ENCODE results near the gene SLC38A10.

The SLC38A10 gene

DNA sequence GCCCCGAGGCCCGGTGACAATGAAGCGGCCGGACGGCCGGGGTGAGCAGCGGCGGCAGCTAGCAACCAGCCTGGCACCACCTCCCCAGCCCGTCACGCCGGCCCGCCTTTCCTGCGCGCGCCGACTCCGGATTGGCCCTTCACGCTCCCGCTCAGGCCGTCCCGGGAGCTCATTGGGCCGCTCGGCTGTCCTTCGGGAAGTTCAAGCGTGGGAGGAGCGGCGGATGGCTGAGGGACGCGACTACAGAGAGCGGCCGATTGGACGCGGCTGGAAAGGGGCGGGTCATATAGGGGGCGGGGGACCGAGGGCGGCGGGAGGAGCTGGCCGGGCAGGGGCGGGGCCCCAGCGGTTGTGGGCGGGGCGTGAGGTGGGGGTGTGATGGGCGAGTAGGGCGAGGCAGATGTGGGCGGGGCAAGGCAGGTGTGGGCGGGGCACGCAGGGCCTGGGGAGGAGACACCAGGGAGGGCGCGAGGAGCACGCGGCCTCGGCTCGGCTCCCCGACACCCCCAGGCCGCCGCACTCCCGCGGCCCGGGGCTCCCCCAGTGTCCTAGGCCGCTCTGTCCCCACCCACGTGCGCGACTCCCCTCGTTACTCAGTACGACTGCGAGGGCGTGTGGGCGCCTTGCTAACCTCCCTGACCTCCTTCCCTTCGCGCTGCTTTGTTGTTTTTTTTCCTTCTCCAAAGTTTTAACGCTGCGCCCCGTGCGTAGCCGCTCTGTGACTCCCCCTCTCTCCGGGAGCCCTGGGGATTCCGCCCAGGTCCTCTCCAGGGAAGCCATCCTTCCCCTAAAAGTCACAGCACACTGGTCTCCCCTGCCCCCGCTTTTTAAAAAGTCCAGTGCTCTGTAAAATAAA, 72.0 kb downstream of the SLC38A10 start, which contains the start of gene CEP131:
TSS of gene CEP131 (minus strand) at position 60 of the 856 bp plus-strand sequence. CDS start 2,909 bp downstream, outside the sequence.
- DNase-seq, result peak; percentile 99

DNA sequence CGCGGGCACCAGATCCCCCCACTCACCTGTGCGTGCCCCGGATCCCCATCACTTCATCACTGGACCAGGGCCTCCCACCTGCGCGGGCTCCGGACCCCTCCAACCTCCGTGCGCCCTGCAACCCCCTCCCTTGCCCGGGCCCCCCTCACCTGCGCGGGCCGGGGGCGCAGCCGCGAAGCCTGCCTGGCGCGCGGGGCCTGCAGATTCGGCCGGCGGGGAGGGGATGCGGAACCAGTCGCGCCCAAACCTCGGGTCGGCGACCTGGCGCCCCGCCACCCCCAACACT, 72.5 kb downstream of the SLC38A10 start:
- no peak for DNase-seq

DNA sequence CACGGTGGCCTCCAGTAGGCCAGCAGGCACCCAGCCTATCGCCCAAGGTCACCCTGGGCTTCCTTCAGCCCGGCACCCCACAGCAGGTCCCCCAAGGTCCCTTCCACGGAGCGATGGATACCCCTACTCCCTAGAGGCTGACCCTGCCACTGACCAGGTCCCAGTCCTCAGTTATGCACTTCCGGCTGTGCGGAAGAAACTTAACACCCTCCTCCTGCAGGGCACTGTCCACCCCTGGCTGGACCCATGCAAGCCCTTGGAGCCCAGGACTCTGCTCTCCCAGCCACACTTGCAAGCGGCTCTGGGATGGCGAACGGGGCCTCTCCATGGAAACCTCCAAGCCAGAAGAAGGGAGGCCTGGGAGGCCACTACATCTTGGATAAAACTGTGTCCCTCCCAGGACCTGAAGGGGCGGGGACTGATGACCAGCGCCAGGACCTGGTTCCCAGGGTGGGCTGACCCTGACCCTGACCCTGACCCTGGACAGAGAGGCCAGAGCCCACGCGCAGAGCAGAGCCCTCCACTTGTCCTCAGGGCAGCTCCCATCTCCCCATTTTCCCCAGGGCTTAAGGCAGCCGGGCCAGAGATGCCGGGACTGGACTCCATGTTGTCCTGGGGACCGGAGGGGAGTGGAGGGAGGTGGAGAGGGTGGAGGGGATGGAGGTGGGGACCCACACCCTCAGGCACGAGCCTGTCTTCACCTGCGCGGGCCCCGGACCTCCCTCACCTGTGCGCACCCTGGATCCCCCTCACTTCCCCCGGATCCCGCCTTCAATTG, 73.1 kb downstream of the SLC38A10 start:
- DNase-seq, result no peak

DNA sequence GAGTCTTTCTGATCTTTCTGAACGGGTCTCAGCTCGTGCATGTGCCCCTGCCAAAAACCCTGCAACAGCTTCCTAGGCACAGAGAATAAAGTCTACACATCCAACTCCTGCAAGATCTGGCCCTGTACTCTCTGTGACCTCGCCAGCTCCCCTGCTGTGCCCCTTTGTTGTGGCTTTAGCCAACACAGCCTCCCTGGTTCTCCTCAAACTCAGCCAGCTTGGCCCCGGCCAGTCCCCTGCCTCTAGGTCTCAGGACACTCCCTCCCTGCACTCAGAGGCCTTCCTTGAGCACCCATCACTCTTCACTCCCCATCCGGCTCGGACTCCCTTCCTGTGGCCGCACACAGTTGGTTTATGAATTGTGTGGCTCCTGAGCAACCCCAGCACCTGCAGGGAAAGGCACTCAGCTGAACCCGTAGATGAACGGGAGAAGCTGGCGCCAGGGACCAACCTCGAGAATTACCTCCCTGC, 73.7 kb downstream of the SLC38A10 start:
- DNase-seq, result no peak

DNA sequence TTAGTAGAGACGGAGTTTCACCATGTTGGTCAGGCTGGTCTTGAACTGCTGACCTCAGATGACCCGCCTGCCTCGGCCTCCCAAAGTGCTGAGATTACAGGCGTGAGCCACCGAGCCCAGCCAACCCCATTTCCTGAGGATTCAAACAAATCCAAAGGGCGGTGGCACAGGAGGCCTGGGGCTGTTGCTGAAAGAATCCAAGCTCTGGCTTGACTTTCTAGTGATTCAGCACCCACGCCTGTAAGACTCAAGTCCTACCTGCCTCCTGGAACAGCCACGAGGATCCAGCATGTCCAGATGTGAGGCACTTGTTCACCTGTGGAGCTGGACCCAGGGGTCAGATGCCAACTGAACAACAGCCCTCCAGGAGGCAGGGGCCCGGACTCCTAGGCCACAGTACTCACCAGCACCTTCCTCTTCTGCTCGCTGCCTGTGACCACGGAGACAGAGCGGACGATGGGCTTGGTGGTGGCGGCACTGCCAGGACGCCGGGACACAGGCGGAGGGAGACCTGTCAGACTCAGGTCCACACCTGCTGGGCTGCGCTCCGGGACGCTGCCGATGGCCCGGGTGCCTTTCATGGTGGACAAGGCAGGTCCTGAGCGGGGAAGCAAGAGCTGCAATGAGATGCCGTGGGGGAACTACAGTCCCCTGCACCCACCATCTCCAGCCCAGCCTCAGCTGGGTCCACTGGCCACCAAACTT, 75.5 kb downstream of the SLC38A10 start:
- DNase-seq, result no peak

DNA sequence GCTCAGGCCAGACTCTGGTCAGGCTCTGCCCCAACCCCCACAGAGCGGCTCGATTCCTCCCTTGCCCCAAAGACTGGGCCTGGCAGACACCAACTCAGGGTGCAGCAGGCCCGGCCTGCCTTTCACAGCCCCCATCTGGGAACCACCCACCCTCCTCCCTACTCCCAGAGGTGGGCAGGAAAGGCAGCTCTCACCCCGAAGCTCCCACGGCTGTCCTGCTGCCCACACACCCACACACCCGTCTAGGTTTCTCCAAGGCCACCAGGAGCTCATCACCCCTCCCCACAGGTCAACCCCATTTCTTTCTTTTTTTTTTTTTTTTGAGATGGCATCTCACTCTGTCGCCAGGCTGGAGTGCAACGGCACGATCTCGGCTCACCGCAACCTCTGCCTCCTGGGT, 76.1 kb downstream of the SLC38A10 start:
- no peak for DNase-seq

DNA sequence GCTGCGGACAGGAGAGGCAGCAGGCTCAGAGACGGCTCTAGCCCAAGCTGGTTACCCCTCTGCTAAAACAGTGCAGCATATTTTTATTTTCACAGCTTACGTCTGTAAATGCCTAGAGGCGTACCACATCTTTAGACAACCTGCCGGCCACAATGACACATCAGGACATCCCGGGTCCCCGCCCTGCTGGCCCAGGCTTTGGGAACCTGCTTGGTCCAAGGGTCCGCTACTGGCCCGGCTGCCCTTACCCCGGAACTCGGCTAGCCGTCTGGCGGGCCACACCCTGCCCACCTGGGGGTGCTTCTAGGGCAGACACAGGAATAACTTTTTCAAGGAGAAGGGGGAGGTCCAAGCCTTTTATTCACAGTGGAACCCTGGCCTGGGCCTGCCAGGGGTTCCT, 76.6 kb downstream of the SLC38A10 start:
- DNase-seq, result no peak

DNA sequence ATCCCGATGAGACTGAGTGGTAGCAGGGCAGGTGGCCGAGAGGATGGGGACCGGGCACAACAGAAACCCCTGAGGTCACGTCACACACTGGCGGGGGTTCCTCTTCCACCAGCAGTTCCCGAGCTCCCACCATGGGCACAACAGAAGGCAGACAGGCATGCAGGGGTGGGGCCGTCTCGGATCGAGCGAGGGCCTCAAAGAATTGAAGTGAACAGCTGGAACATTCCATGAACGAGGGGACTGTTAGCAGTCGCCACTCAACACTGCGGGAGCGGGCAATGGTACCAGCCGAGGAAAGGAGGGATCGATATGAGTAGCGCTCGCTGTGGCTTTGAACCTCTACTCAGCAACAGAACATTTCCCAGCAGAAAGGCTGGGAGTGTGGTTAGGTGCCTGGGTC, 77.6 kb downstream of the SLC38A10 start:
- no peak for DNase-seq

DNA sequence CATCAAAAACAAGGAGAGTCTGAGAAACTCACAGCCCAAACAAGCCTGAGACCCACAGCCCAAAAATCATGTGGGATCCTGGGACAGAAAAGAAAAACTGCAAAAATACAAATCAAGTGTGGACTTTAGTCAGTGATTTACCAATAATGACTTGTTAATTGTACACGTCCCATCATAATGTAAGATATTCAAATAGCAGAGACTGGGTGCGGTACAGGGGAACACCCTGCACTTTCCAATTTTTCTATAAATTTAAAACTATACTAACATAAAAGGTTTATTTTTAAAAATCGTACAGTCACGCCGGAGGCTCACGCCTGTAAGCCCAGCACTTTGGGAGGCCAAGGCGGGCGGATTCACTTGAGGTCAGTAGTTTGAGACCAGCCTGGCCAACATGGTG, 81.1 kb downstream of the SLC38A10 start:
- DNase-seq, result no peak

DNA sequence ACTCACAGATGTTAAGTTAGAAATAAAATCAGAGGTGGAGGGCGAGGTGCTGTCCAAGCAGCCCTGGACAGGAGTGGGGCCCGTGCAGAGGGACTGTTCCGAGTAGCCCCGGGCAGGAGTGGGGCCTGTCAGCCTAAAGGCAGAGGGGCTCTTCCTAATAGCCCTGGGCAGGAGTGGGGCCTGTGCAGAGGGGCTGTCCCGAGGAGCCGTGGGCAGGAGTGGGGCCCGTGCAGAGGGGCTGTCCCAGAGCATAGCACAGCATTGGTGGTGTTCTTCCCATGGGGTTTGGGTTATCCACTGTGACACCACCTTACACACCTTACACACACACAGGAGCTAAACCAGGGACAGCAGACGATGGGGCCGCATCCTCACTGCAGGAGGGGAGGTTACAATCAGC, 82.7 kb downstream of the SLC38A10 start:
- no peak for DNase-seq

DNA sequence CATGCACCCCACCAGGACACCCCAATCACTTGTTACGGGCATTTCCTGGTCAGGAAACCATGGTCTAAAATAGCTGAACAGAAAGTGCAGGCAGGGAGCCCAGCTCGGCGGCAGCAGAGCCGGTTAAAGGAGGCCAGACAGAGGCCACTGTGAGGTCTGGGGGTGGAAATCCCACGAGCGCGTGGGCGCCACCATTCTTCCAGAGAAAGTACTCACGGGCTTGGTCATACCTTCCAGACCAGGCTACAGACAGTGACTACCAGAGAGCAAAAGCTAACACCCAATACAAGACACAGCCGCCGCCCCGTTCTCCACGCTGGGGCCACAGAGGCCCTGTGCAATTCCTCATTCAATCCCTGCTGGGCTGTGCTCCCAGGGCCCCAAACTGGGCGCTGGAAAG, 84.2 kb downstream of the SLC38A10 start:
- peak; percentile 25 for DNase-seq

DNA sequence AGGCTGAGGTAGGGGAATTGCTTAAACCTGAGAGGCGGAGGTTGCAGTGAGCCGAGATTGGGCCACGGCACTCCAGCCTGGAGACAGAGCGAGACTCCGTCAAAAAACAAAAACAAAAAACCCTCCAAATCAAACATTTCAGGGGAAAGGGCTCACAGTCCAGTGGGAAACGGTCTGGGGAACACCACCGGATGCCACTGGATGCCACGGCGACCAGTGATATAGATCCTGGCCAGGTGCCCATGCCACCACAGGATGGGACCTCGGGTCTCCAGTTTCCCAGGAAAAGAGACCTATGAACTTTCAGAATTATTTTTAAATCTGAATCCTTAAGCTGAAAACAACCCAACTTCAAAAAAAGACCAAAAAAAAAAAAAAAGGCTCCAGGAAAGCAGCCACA, 84.6 kb downstream of the SLC38A10 start:
- no peak for DNase-seq

DNA sequence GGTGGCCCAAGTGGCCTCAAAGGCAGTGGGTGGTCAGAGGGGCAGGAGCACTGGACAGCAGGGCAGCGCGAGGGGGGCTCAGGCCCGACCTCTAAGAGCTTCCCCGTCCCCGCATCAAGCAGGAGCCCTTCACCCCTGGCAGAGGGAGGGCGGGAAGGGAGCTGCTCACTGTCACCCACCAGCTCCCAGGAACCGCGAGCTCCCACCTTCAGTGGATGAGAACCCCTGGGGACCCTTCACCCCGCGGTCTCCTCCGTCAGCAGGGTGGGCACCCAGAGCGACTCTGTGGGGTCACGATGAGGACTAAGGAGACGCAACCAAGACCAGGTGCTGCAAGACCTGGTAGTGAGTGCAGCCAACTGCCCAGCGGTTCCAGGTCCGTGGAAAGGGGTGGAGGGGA, 86.0 kb downstream of the SLC38A10 start:
- no peak for DNase-seq

DNA sequence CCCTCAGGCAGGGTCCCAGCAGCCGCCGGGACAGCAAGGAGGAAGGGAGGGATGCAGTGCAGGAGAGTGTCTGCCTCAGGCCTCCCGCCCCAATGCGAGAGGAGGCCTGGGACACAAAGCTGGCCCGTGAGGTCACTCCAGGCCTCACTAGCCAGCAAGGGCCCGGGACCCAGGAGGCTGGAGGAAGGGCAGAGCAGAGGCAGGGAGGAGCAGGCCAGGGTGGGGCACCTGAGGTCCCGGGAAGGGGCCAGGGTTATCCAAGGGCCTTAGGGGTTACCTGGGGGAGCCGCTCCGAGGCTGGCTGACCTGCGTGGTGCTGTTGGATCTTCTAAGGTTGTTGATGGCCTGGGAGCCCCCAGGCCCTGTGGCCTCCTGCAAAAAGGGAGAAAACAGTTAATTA, 86.5 kb downstream of the SLC38A10 start:
- DNase-seq, result no peak

DNA sequence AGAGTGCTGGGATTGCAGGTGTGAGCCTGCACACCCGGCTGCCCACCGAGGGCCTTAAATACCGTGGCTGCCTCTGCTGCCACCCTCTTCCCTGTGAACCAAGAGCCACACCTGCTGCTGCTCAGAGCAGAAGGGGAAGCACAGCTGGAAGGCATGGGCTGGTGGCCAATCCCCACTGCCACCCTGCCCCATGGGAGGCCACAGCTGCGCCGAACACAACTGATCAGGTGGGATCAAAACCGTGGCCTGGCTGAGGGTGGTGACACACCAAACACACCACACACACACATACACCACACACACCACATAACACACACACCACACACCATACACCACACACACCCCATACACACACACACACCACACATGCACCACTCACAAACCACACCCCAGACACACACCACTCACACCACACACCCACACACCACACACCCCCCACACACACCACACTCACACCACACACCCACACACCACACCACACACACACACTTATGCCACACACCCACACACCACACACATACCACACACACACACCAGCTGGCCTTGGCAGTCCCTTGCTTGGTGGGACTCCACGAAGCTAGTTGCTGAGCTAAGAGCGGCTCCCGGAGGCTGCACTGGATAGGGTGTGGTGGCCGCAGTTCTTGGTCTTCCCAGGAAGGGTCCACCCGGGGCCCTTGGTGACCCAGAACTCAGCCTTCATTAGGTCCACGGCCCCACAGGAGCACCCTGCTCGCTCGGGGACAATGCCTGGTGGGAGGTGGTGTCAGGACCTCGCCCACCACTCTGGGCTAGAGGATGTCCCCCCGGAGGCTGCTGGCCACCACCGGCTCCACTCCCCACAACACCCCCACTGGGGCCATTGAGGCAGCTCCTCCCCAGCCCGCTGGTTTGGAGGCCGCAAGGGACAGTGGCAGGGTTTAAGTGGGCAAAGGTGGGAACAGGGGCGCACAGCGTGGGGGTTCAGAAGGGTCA, 87.2 kb downstream of the SLC38A10 start:
- DNase-seq, result peak; percentile 56

DNA sequence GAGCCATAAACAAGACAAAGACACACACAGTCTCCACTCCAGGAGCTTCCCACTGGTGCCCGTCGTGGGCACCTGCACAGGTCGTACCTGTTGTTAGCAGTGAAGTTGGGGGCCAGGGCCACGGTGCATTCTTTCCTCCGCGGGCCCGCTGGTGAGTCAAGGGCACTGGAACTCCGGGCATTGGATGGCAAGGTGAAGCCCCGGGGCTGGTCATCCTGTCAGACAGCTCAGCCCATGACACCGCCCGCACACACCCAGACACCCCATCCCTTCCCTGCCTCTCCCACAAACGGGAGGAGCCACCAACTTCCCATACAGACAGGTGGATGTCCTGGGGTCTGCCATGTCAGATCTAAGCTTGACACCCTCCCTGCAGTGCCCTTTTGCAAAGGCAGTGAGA, 88.5 kb downstream of the SLC38A10 start:
- no peak for DNase-seq

DNA sequence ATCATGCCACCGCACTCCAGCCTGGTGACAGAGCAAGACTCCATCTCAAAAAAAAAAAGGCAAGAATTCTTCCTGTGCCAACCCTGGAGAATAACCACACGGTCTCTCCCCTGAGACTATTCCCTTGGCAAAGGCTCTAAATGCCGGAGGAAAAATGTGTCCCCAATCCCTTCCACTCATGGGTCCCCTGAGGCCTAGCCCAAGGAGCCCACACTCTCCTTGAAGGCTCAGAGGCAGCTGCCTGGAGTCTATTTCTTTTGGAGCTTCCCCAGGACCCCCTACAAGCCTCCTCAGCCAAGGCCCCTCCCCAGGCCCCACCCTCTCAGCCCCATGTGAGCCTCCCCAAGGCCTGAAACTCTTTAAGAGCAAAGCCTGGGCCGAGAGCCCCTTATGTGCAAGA, 88.9 kb downstream of the SLC38A10 start:
- DNase-seq, result no peak

DNA sequence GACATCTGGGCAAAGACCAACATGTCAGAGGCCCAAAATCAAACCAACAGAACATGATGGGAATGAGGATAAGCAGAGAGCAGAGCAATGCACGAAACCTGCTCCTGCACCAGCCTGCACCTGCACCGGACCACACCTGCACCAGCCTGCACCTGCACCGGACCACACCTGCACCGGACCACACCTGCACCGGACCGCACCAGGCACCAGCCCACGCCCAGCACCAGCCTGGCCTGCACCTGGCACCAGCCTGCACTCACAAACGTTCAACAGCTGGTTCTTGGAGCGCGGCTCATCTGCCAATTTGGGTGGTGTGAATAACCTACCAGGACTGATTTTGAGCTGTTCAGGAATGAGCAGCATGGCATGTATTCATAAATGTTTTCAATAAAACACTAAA, 90.5 kb downstream of the SLC38A10 start:
- no peak for DNase-seq

DNA sequence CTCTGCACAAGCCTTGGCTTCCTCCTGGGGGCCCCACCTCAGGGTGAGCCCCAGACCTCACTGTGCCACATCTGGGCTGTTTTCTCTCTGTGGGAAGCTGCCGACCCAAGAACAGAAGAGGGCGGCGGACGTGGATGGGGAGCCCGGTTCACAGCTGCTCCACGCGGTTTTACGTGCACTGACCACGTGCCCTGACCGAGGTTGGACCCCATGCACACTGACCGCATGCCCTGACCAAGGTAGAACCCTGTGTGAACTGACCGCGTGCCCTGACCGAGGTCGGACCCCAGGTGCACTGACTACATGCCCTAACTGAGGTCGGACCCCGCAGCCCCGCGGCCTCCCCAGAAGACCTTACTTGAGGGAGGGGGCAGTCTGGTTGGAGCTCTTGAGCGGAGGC, 92.0 kb downstream of the SLC38A10 start:
- no peak for DNase-seq

DNA sequence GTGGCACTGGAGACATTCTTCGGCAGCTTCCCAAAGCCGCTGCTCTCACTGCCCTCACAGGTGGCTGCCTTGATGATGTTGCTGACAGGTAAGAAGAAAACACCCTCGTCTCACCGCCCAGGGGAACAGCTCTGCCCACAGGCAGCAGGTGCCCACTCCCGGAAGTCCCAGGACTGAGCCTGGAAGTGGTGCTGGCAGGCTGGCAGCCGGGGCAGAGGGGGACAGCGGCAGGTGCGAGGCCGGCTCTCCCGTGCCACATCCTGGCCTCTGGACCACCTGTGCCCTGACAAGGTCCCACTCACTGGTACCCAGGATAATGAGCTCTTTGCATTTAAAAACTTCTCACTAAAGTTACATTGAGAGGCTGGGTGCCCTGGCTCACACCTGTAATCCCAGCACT, 92.8 kb downstream of the SLC38A10 start:
- no peak for DNase-seq

DNA sequence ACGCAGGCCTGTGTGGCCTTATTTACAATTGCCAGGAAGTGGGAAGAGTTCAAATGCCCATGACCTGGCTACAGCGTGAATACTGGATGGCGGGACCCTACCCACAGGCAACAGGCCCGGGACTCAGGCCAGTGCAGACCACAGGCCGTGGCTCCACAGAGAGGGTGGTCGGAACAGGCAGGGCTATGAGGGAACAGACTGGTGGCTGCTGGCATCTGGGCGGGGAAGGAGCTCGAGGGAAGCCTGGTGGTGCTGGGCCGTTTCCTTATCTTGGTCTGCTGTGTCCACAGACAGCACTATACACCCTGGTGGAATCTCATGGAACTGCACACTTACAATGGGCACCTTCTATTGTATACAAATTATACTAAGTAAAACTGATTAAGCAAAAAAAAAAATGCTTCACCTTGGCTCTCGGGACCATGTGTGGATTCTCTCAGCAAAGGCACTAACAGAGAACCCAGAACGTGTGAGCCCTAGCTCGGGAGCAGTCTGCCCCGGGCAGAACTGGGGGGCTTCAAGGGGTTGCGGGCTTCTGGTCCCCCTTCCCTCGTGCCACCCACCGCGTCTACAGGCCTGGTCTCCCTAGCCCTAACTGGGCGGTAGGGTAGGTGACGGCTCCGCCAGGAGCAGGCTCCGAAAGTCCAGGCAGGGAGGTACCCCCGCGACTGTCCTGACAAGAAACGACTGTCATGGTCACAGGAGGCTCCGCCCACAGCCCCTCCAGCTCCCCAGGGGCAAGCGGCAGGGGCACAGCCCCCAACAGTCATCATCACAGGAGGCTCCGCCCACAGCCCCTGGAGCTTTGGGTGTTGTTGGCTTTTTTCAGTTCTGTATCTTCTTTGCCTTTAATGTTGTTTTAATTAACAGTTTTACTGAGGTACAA, 94.2 kb downstream of the SLC38A10 start:
- DNase-seq, result peak; percentile 97

Data from hematopoietic multipotent progenitor cell treated with erythropoietin and hydrocortisone succinate and interleukin-3 and kit ligand, for 6 days (in vitro differentiated cells).